Raji (cell line): Measurements from ENCODE around the gene CEP76.

Experiments used
- POLR2A ChIP-seq: IDR thresholded peaks from 2 replicates; pipeline ENCODE4 v1.6.1; 2011; ENCODE audit warnings: low read depth, low read length, control low read depth; ENCODE audit not compliant: insufficient read depth

CEP76 gene

GRCh38 chr18:12702221-12703095 lies at the start of gene CEP76, which contains the start of gene PSMG2:
TSS of gene CEP76 (minus strand) at chr18:12702723. CDS start at chr18:12702548, 175 bp downstream.
TSS of gene PSMG2 (plus strand) at chr18:12703042. CDS start at chr18:12703108, 66 bp downstream.
- TF ChIP-seq POLR2A, result peak; percentile 89

- TF ChIP-seq POLR2A, result no peak
Measured at GRCh38 chr18:12751891-12752290, 49.4 kb upstream of the CEP76 start.

- TF ChIP-seq POLR2A, result no peak
Measured at GRCh38 chr18:12751503-12751884, 49.0 kb upstream of the CEP76 start.

- TF ChIP-seq POLR2A, result no peak
Measured at GRCh38 chr18:12750715-12751502, 48.4 kb upstream of the CEP76 start.

- TF ChIP-seq POLR2A, result no peak
Measured at GRCh38 chr18:12750076-12750714, 47.7 kb upstream of the CEP76 start.

GRCh38 chr18:12749121-12749520 lies 46.6 kb upstream of the CEP76 start:
- no peak for TF ChIP-seq POLR2A

GRCh38 chr18:12748671-12749070 lies 46.1 kb upstream of the CEP76 start:
- no peak for TF ChIP-seq POLR2A

GRCh38 chr18:12747530-12748315 lies 45.2 kb upstream of the CEP76 start:
- no peak for TF ChIP-seq POLR2A

- TF ChIP-seq POLR2A, result no peak
Measured at GRCh38 chr18:12745095-12745795, 42.7 kb upstream of the CEP76 start.

- TF ChIP-seq POLR2A, result no peak
Measured at GRCh38 chr18:12744103-12744502, 41.6 kb upstream of the CEP76 start.

- no peak for TF ChIP-seq POLR2A
Measured at GRCh38 chr18:12742453-12742852, 39.9 kb upstream of the CEP76 start.

- no peak for TF ChIP-seq POLR2A
Measured at GRCh38 chr18:12741351-12741750, 38.8 kb upstream of the CEP76 start.

- no peak for TF ChIP-seq POLR2A
Measured at GRCh38 chr18:12737243-12737902, 34.9 kb upstream of the CEP76 start.
